Measurements from ENCODE around the gene POLG2. TPM values are rescaled to one million over a fixed set of nuclear protein-coding genes. Genes with fewer than 3 reads are reported as not detected.

POLG2 gene
- total RNA-seq, 1 experiment from 2014 or later = 20.3 TPM

GRCh38 chr17:64502021-64502420, 5.2 kb upstream of the POLG2 start:
- peaks cover 62% of the 10 kb centered on the region for H3F3A ChIP-seq (ENCODE audit: low read length, unreplicated experiment)
- no TSS peak for BruUV-seq (replicated peaks)
- intact Hi-C loops (cut with micrococcal nuclease) = no loop called here
- no peaks in the 10 kb centered on the region for H3K27me3 ChIP-seq (ENCODE audit: low read length)
- H3K4me3 ChIP-seq (ENCODE audit: low read length) = 0 out of 2 replicates have a peak overlapping the region, but pooled peaks have one; percentile 86
- H3K4me1 ChIP-seq (ENCODE audit: insufficient read depth, low read length) = peaks cover 75% of the 10 kb centered on the region
- H3K4me2 ChIP-seq (ENCODE audit: low read length) = peak overlapping the region; percentile 86; the same call in 1 of the 2 replicates
- H3K9ac ChIP-seq (ENCODE audit: low read length) = no peak overlapping the region
- ATAC-seq = no peak
- no peak for DNase-seq
- peaks cover 79% of the 10 kb centered on the region for H3K36me3 ChIP-seq (ENCODE audit: low read depth, low read length)
- H3K79me2 ChIP-seq (ENCODE audit: low read length) = peaks cover 66% of the 10 kb centered on the region
- H3K9me2 ChIP-seq (replicated peaks; ENCODE audit: low read length) = no peaks in the 10 kb centered on the region
- H4K20me1 ChIP-seq (ENCODE audit: low read length) = peaks cover 73% of the 10 kb centered on the region
- ChIA-PET CTCF (no interaction called here), POLR2A (ENCODE audit: unreplicated experiment) (no interaction called here)
- H3K27ac ChIP-seq (ENCODE audit: low read length) = no peak overlapping the region
- no peak overlapping the region for H2AFZ ChIP-seq (ENCODE audit: low read length)
- TF ChIP-seq EZH2 (IDR thresholded peaks at IDR 0.05; ENCODE audit: low read length, unreplicated experiment) (no peak), CTCF (conservative IDR thresholded peaks at IDR 0.05; ENCODE audit: low read depth, low read length) (no peak), EZH2phosphoT487 (IDR thresholded peaks at IDR 0.05; ENCODE audit: borderline replicate concordance, low read length) (no peak)
- H3K9me3 ChIP-seq (ENCODE audit: low read length) = no peaks in the 10 kb centered on the region

DNA sequence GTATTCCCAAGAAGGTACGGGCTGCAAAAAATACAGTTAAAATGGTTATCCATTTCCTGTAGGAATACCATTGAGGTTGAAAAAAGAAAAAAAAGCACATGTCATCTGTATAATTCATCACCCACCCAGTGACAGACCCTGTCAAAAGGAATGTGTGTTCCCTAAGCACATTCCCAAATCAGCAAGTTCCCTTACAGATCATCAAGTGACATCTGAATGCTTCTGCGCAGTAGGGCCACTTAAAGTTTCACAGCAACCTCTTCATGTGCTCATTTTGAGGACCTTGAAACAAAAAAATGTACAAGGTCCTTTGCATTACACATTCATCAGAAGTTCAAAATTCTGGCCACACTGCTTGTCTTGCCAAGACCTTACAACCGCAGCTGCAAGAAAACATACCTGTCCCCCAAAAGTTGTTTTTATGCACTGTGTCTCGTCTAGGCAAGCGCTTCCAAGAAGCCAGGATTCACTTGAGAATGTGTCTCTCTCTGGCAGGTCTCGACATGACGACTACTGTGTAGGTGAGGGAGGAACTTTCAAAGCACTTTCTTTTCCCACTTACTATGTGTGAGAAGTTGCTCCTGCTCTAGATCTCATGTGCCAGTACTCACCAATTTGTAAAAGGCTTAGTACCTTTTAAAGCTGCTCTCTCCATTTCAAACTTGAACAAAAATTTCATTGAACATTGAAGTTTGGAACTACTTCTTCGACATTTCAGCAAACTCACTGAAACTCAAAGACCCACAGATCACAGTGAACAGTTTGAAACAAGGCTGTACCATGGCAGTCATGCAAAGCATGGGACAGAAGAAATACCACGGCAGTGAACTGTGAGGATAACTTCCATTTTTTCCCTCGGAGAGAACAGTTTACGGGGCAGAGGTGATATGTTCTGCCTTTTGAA, 4.3 kb upstream of the POLG2 start:
- Histone ChIP-seq H3K9ac (ENCODE audit: low read length) (no peak overlapping the region), H3K27me3 (ENCODE audit: low read length) (no peaks in the 10 kb centered on the region), H3K4me2 (ENCODE audit: low read length) (peak overlapping the region; percentile 93; the same call in 1 of the 2 replicates), H3F3A (ENCODE audit: low read length, unreplicated experiment) (peaks cover 62% of the 10 kb centered on the region), H3K9me2 (replicated peaks; ENCODE audit: low read length) (no peaks in the 10 kb centered on the region), H4K20me1 (ENCODE audit: low read length) (peaks cover 73% of the 10 kb centered on the region), H3K9me3 (ENCODE audit: low read length) (no peaks in the 10 kb centered on the region), H2AFZ (ENCODE audit: low read length) (no peak overlapping the region), H3K27ac (ENCODE audit: low read length) (no peak overlapping the region), H3K4me1 (ENCODE audit: insufficient read depth, low read length) (peaks cover 75% of the 10 kb centered on the region), H3K79me2 (ENCODE audit: low read length) (peaks cover 68% of the 10 kb centered on the region), H3K36me3 (ENCODE audit: low read depth, low read length) (peaks cover 79% of the 10 kb centered on the region), H3K4me3 (ENCODE audit: low read length) (no peak overlapping the region)
- DNase-seq = no peak
- ChIA-PET CTCF (no interaction called here), POLR2A (ENCODE audit: unreplicated experiment) (no interaction called here)
- TF ChIP-seq EZH2 (IDR thresholded peaks at IDR 0.05; ENCODE audit: low read length, unreplicated experiment) (no peak), CTCF (conservative IDR thresholded peaks at IDR 0.05; ENCODE audit: low read depth, low read length) (no peak), EZH2phosphoT487 (IDR thresholded peaks at IDR 0.05; ENCODE audit: borderline replicate concordance, low read length) (no peak)
- intact Hi-C loops (cut with micrococcal nuclease) = no loop called here
- ATAC-seq = no peak
- BruUV-seq (replicated peaks) = no TSS peak

- intact Hi-C loops (cut with micrococcal nuclease) = no loop called here
- ChIA-PET POLR2A (ENCODE audit: unreplicated experiment) (interaction anchor here (0.5 to 0.6 kb wide), 2 partner anchors 59 to 732 kb away, joined by 3 read pairs; no protein-coding TSS in a partner anchor), CTCF (no interaction called here)
- no peak for ATAC-seq
- TF ChIP-seq EZH2 (IDR thresholded peaks at IDR 0.05; ENCODE audit: low read length, unreplicated experiment) (no peak), EZH2phosphoT487 (IDR thresholded peaks at IDR 0.05; ENCODE audit: borderline replicate concordance, low read length) (no peak), CTCF (conservative IDR thresholded peaks at IDR 0.05; ENCODE audit: low read depth, low read length) (no peak)
- BruUV-seq (replicated peaks) = no TSS peak
- 0 out of 2 replicates have a peak overlapping the region, but pooled peaks have one; percentile 3 for H3K4me3 ChIP-seq (ENCODE audit: low read length)
- H3K27ac ChIP-seq (ENCODE audit: low read length) = no peak overlapping the region
- peaks cover 77% of the 10 kb centered on the region for H3K4me1 ChIP-seq (ENCODE audit: insufficient read depth, low read length)
- H2AFZ ChIP-seq (ENCODE audit: low read length) = no peak overlapping the region
- H3K9ac ChIP-seq (ENCODE audit: low read length) = no peak overlapping the region
- H3K36me3 ChIP-seq (ENCODE audit: low read depth, low read length) = peaks cover 76% of the 10 kb centered on the region
- H4K20me1 ChIP-seq (ENCODE audit: low read length) = peaks cover 70% of the 10 kb centered on the region
- peaks cover 68% of the 10 kb centered on the region for H3K79me2 ChIP-seq (ENCODE audit: low read length)
- H3K4me2 ChIP-seq (ENCODE audit: low read length) = peak overlapping the region; percentile 93
- no peaks in the 10 kb centered on the region for H3K9me2 ChIP-seq (replicated peaks; ENCODE audit: low read length)
- H3K27me3 ChIP-seq (ENCODE audit: low read length) = no peaks in the 10 kb centered on the region
- peaks cover 62% of the 10 kb centered on the region for H3F3A ChIP-seq (ENCODE audit: low read length, unreplicated experiment)
- no peaks in the 10 kb centered on the region for H3K9me3 ChIP-seq (ENCODE audit: low read length)
- no peak for DNase-seq
These were observed 3.6 kb upstream of the POLG2 start for GRCh38 chr17:64500487-64500859.
